GM23338 (cell line): ENCODE data around the gene SUCLG2.

ENCODE experiments used
- CREB1 ChIP-seq: fragments of 250-450 bp; sonication (Bioruptor Pico); IDR thresholded peaks from 2 replicates; pipeline ENCODE4 v1.5.0; 2020; ENCODE audit warnings: low read depth, mild to moderate bottlenecking, moderate library complexity
- CTCF ChIP-seq, 2 experiments: fragments of 200-600 bp in 1 of 2; sonication (generic) in 1 of 2; conservative IDR thresholded peaks; 2 replicates each; pipeline versions ENCODE4 v1.5.1 to v1.6.1; 2016 to 2017; ENCODE audit warnings: antibody characterized with exemption in 2 of 2, low read depth in 2 of 2, mild to moderate bottlenecking in 2 of 2, moderate library complexity in 1 of 2
- ETS1 ChIP-seq: IDR thresholded peaks from 2 replicates; pipeline ENCODE4 v1.6.1; 2016; ENCODE audit warnings: antibody characterized with exemption
- EZH2 ChIP-seq: fragments of 200-600 bp; sonication (generic); IDR thresholded peaks from one replicate; pipeline ENCODE4 v1.8.0; 2017; ENCODE audit warnings: antibody characterized with exemption, mild to moderate bottlenecking, low read depth; ENCODE audit not compliant: unreplicated experiment
- EZH2phosphoT487 ChIP-seq: fragments of 200-600 bp; sonication (generic); IDR thresholded peaks from one replicate; pipeline ENCODE4 v1.8.1; 2018; ENCODE audit warnings: antibody characterized with exemption; ENCODE audit not compliant: unreplicated experiment
- JUNB ChIP-seq: IDR thresholded peaks from one replicate; pipeline ENCODE4 v1.6.1; 2016; ENCODE audit warnings: antibody characterized with exemption; ENCODE audit not compliant: unreplicated experiment
- NANOG ChIP-seq: IDR thresholded peaks from 2 replicates; pipeline ENCODE4 v1.6.1; 2016; ENCODE audit warnings: antibody characterized with exemption, borderline replicate concordance
- POLR2AphosphoS5 ChIP-seq: IDR thresholded peaks from 2 replicates; pipeline ENCODE4 v1.6.1; 2016; ENCODE audit warnings: antibody characterized with exemption, low read depth
- REST ChIP-seq: IDR thresholded peaks from one replicate; pipeline ENCODE4 v1.6.1; 2018; ENCODE audit warnings: antibody characterized with exemption; ENCODE audit not compliant: unreplicated experiment
- STAT1 ChIP-seq: IDR thresholded peaks from one replicate; pipeline ENCODE4 v1.6.1; 2016; ENCODE audit warnings: antibody characterized with exemption; ENCODE audit not compliant: unreplicated experiment
- ZNF114 ChIP-seq: fragments of 250-450 bp; sonication (Bioruptor Pico); IDR thresholded peaks from 2 replicates; pipeline ENCODE4 v1.5.0; 2020; ENCODE audit warnings: mild to moderate bottlenecking, moderate library complexity
- ZNF331 ChIP-seq: fragments of 250-450 bp; sonication (Bioruptor Pico); IDR thresholded peaks from 2 replicates; pipeline ENCODE4 v1.5.0; 2020; ENCODE audit warnings: low read depth, mild to moderate bottlenecking, moderate library complexity
- ZNF462 ChIP-seq: fragments of 250-450 bp; sonication (Bioruptor Pico); IDR thresholded peaks from 2 replicates; pipeline ENCODE4 v1.5.0; 2020; ENCODE audit warnings: mild to moderate bottlenecking, moderate library complexity

GRCh38 chr3:67688231-67688630 is 33.8 kb upstream of the SUCLG2 start:
- no peak for TF ChIP-seq CTCF (conservative IDR thresholded peaks at IDR 0.05; ENCODE audit: low read depth in 2 of 2)
- TF ChIP-seq POLR2AphosphoS5: no peak
- TF ChIP-seq EZH2: no peak
- no peak for TF ChIP-seq ZNF114 (CRISPR knock-in tag)
- TF ChIP-seq REST: no peak
- no peak for TF ChIP-seq STAT1
- TF ChIP-seq CREB1 (CRISPR knock-in tag): no peak
- TF ChIP-seq EZH2phosphoT487: no peak
- no peak for TF ChIP-seq JUNB
- no peak for TF ChIP-seq ZNF331 (CRISPR knock-in tag)
- no peak for TF ChIP-seq ETS1
- no peak for TF ChIP-seq NANOG
- no peak for TF ChIP-seq ZNF462 (CRISPR knock-in tag)
